ENCODE data around the gene NELFA. TPM values are rescaled to one million over a fixed set of nuclear protein-coding genes. Genes with fewer than 3 reads are reported as not detected.

NELFA gene
- total RNA-seq (ENCODE audit: unreplicated experiment): 39.6 TPM
- long read RNA-seq, transcript NELFA-202 (11 exons, 3,343 nt): major isoform, 24 of 29 reads
- long read RNA-seq, partial matches to known transcripts: 2 of 29 reads
- long read RNA-seq, other reads (novel, unspliced or antisense): 2 of 29 reads

- Mint-ChIP-seq H3K9me3 (ENCODE audit: unreplicated experiment) (peaks cover 6% of the 10 kb centered on the region), H3K36me3 (ENCODE audit: unreplicated experiment) (no peaks in the 10 kb centered on the region), H3K27me3 (ENCODE audit: unreplicated experiment) (peaks cover 5% of the 10 kb centered on the region), H3K4me3 (ENCODE audit: unreplicated experiment) (peak within 1 kb of the TSS; percentile 94), H3K27ac (ENCODE audit: unreplicated experiment) (peak within 1 kb of the TSS; percentile 82), H3K4me1 (ENCODE audit: low read depth, unreplicated experiment) (peaks cover 5% of the 10 kb centered on the region)
- DNase-seq: peak; percentile 95
- peak; percentile 68 for TF ChIP-seq CTCF (IDR thresholded peaks at IDR 0.05; ENCODE audit: partially characterized antibody, unreplicated experiment)
Observed at GRCh38 chr4:2008921-2009650, at the start of gene NELFA. TSS of gene NELFA (minus strand) at chr4:2008974. CDS start at chr4:2008959, 15 bp downstream.

GRCh38 chr4:2057382-2058065, 48.8 kb upstream of the NELFA start:
- H3K4me3 Mint-ChIP-seq (ENCODE audit: unreplicated experiment): peak overlapping the region; percentile 79
- H3K27me3 Mint-ChIP-seq (ENCODE audit: unreplicated experiment): peaks cover 12% of the 10 kb centered on the region
- no peak for TF ChIP-seq CTCF (IDR thresholded peaks at IDR 0.05; ENCODE audit: partially characterized antibody, unreplicated experiment)
- peaks cover 6% of the 10 kb centered on the region for H3K9me3 Mint-ChIP-seq (ENCODE audit: unreplicated experiment)
- DNase-seq: peak; percentile 11
- peaks cover 5% of the 10 kb centered on the region for H3K36me3 Mint-ChIP-seq (ENCODE audit: unreplicated experiment)
- H3K27ac Mint-ChIP-seq (ENCODE audit: unreplicated experiment): peak overlapping the region; percentile 81
- H3K4me1 Mint-ChIP-seq (ENCODE audit: low read depth, unreplicated experiment): no peaks in the 10 kb centered on the region

- H3K27me3 Mint-ChIP-seq (ENCODE audit: unreplicated experiment): peaks cover 8% of the 10 kb centered on the region
- H3K27ac Mint-ChIP-seq (ENCODE audit: unreplicated experiment): no peak overlapping the region
- H3K9me3 Mint-ChIP-seq (ENCODE audit: unreplicated experiment): peaks cover 6% of the 10 kb centered on the region
- DNase-seq: no peak
- TF ChIP-seq CTCF (IDR thresholded peaks at IDR 0.05; ENCODE audit: partially characterized antibody, unreplicated experiment): no peak
- no peaks in the 10 kb centered on the region for H3K4me1 Mint-ChIP-seq (ENCODE audit: low read depth, unreplicated experiment)
- H3K4me3 Mint-ChIP-seq (ENCODE audit: unreplicated experiment): no peak overlapping the region
- H3K36me3 Mint-ChIP-seq (ENCODE audit: unreplicated experiment): peaks cover 5% of the 10 kb centered on the region
Observed at GRCh38 chr4:2054217-2054616, 45.4 kb upstream of the NELFA start.

GRCh38 chr4:2051086-2051485, 42.3 kb upstream of the NELFA start:
- Mint-ChIP-seq H3K36me3 (ENCODE audit: unreplicated experiment) (peaks cover 5% of the 10 kb centered on the region), H3K4me3 (ENCODE audit: unreplicated experiment) (no peak overlapping the region), H3K9me3 (ENCODE audit: unreplicated experiment) (peaks cover 2% of the 10 kb centered on the region), H3K27ac (ENCODE audit: unreplicated experiment) (no peak overlapping the region), H3K4me1 (ENCODE audit: low read depth, unreplicated experiment) (no peaks in the 10 kb centered on the region), H3K27me3 (ENCODE audit: unreplicated experiment) (no peaks in the 10 kb centered on the region)
- no peak for TF ChIP-seq CTCF (IDR thresholded peaks at IDR 0.05; ENCODE audit: partially characterized antibody, unreplicated experiment)
- no peak for DNase-seq

- Mint-ChIP-seq H3K27me3 (ENCODE audit: unreplicated experiment) (peaks cover 1% of the 10 kb centered on the region), H3K27ac (ENCODE audit: unreplicated experiment) (no peak overlapping the region), H3K4me3 (ENCODE audit: unreplicated experiment) (no peak overlapping the region), H3K4me1 (ENCODE audit: low read depth, unreplicated experiment) (no peaks in the 10 kb centered on the region), H3K9me3 (ENCODE audit: unreplicated experiment) (peaks cover 2% of the 10 kb centered on the region), H3K36me3 (ENCODE audit: unreplicated experiment) (peaks cover 5% of the 10 kb centered on the region)
- TF ChIP-seq CTCF (IDR thresholded peaks at IDR 0.05; ENCODE audit: partially characterized antibody, unreplicated experiment): no peak
- DNase-seq: no peak
Observed at GRCh38 chr4:2049811-2050210, 41.0 kb upstream of the NELFA start.

Measured in glutamatergic neuron (in vitro differentiated cells).